Keratinocyte (primary cell): ENCODE results near the gene MAN1C1.

Source experiments
- EZH2 ChIP-seq: IDR thresholded peaks from one replicate; pipeline ENCODE4 v1.6.1; 2012; ENCODE audit warnings: inconsistent platforms, mild to moderate bottlenecking, low read length, moderate library complexity
- TF ChIP-seq, protein P1 (sequence below), 3 experiments: IDR thresholded peaks in 1 of 3; conservative IDR thresholded peaks in 1 of 3; optimal IDR thresholded peaks in 1 of 3; 2 replicates in 2 of 3; 3 replicates in 1 of 3; pipeline versions ENCODE3 to v1.5.1; 2011; ENCODE audit warnings: low read length in 3 of 3, mild to moderate bottlenecking in 3 of 3, moderate library complexity in 2 of 3, control low read depth in 1 of 3, inconsistent platforms in 1 of 3; ENCODE audit not compliant: insufficient read depth in 2 of 3; ENCODE audit errors: extremely low read depth in 1 of 3

DNA sequence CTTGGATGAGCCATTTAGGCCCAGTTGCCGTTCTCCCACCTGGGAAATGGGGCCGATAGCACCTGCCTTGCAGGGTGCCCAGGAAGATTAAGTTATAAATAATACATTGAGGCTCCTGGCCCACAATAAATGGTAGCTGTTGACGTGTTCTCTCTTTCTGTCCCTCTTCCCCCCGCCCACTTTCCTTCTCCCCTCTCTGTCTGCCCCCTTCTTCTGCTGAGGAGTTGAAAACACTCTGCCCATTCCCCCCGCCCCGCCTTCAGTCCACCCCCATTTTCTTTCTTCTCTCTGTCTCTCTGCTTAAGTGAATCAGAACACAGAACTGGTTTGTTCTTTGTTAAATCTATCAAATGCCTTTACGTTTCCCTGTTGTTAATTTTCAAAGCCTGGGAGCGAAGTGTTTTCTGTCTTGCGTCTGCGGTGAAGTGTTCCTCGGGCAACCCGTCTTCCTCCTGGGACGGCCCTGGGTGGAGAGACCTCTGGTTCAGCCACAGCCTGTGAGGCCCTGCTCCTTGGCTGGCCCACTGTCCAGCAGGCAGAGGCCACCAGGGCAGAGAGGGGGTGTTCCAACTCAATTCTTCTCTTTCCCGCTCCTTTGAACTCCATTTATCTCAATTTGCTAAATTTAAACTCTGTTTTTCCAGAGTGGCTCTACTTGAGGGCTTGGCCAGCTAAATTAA, 154.1 kb downstream of the MAN1C1 start:
- TF ChIP-seq EZH2: no peak
- TF ChIP-seq, protein P1, sequence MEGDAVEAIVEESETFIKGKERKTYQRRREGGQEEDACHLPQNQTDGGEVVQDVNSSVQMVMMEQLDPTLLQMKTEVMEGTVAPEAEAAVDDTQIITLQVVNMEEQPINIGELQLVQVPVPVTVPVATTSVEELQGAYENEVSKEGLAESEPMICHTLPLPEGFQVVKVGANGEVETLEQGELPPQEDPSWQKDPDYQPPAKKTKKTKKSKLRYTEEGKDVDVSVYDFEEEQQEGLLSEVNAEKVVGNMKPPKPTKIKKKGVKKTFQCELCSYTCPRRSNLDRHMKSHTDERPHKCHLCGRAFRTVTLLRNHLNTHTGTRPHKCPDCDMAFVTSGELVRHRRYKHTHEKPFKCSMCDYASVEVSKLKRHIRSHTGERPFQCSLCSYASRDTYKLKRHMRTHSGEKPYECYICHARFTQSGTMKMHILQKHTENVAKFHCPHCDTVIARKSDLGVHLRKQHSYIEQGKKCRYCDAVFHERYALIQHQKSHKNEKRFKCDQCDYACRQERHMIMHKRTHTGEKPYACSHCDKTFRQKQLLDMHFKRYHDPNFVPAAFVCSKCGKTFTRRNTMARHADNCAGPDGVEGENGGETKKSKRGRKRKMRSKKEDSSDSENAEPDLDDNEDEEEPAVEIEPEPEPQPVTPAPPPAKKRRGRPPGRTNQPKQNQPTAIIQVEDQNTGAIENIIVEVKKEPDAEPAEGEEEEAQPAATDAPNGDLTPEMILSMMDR (optimal IDR thresholded peaks at IDR 0.05 in 1 of 3, IDR thresholded peaks at IDR 0.05 in 1 of 3, conservative IDR thresholded peaks at IDR 0.05 in 1 of 3; ENCODE audit: extremely low read depth in 1 of 3, insufficient read depth in 2 of 3, low read length in 3 of 3): no peak
